ENCODE results near the gene CACNA1I.

The CACNA1I gene

DNA sequence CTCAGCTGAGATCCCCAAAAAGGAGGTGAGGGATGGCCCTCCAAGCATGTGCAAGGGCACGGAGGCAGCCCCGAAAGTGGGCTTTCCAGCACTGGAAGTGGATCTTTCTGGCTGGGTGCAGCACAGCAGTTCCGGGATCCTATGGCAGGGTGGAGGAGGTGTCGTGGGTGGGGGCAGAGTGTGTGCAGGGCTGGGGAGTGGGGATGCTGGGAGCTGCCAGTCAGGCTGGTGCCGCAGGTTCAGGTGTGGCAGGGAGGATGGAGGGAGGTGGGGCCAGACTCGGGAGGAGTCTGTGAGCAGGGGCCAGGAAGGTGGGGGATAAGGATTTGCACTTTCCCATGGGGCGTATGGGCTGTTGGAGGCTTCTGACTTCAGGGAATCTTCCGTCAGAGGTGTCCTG lies 60.2 kb downstream of the CACNA1I start:
- Histone ChIP-seq H3K36me3 (ENCODE audit: control insufficient read depth, insufficient read depth, low read length) (no peaks in the 10 kb centered on the region), H3K4me3 (replicated peaks; ENCODE audit: low read depth, low read length) (no peak overlapping the region), H3K27me3 (replicated peaks; ENCODE audit: control insufficient read depth, insufficient read depth, low read length) (no peaks in the 10 kb centered on the region; the same call in 1 of the 2 replicates)
- no peak for DNase-seq (ENCODE audit: extremely low read depth, insufficient read length)
- TF ChIP-seq, protein P1, sequence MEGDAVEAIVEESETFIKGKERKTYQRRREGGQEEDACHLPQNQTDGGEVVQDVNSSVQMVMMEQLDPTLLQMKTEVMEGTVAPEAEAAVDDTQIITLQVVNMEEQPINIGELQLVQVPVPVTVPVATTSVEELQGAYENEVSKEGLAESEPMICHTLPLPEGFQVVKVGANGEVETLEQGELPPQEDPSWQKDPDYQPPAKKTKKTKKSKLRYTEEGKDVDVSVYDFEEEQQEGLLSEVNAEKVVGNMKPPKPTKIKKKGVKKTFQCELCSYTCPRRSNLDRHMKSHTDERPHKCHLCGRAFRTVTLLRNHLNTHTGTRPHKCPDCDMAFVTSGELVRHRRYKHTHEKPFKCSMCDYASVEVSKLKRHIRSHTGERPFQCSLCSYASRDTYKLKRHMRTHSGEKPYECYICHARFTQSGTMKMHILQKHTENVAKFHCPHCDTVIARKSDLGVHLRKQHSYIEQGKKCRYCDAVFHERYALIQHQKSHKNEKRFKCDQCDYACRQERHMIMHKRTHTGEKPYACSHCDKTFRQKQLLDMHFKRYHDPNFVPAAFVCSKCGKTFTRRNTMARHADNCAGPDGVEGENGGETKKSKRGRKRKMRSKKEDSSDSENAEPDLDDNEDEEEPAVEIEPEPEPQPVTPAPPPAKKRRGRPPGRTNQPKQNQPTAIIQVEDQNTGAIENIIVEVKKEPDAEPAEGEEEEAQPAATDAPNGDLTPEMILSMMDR (IDR thresholded peaks at IDR 0.05; ENCODE audit: insufficient read depth, low read length, poor library complexity, severe bottlenecking) = no peak

DNA sequence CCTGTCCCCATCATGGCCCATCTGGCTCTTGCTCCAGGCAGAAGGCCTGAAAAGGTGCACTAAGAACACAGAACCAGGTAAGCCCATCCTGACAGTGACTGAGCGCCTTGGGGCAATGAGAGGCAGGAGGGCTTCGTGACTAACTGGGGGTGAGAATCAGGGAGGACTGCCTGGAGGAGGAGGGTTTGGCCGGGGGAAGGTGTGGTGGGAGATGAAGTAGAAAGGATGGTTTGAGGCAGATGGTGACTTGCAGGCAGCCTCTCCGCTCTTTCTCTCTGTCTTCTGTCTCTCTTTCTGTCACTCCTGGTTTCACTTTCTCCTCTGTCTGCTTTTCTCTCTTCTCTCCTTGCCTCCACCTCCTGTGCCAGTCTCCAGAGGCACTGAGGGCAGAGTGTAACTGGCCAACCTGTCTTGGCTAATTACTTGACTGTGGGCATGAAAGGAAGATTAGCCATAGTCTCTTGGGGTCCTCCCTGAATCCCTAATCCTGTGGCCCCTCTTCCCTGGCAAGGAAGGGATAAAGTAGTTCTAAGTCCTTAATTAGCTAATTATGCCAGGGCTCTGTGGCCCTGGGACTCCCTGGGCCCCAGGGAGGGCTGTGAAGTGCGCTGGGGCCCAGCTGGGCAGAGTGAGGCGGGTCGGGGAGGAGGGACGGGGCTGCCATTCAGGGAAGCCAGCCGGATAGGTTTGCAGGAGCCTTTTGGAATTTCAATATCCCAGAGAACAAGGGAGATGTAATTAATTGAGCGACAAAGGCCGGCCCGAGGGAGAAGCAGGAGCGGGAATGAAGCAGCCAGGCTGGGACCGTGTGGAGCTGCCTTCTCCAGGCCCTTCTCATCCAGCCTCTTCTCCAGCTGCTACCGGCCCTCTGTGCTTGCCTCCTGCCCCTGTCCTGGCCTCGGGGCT lies 61.1 kb downstream of the CACNA1I start:
- Histone ChIP-seq H3K36me3 (ENCODE audit: control insufficient read depth, insufficient read depth, low read length) (no peaks in the 10 kb centered on the region), H3K27me3 (replicated peaks; ENCODE audit: control insufficient read depth, insufficient read depth, low read length) (no peaks in the 10 kb centered on the region; the same call in 1 of the 2 replicates), H3K4me3 (replicated peaks; ENCODE audit: low read depth, low read length) (no peak overlapping the region)
- no peak for DNase-seq (ENCODE audit: extremely low read depth, insufficient read length)
- TF ChIP-seq, protein P1 (IDR thresholded peaks at IDR 0.05; ENCODE audit: insufficient read depth, low read length, poor library complexity, severe bottlenecking) = no peak

DNA sequence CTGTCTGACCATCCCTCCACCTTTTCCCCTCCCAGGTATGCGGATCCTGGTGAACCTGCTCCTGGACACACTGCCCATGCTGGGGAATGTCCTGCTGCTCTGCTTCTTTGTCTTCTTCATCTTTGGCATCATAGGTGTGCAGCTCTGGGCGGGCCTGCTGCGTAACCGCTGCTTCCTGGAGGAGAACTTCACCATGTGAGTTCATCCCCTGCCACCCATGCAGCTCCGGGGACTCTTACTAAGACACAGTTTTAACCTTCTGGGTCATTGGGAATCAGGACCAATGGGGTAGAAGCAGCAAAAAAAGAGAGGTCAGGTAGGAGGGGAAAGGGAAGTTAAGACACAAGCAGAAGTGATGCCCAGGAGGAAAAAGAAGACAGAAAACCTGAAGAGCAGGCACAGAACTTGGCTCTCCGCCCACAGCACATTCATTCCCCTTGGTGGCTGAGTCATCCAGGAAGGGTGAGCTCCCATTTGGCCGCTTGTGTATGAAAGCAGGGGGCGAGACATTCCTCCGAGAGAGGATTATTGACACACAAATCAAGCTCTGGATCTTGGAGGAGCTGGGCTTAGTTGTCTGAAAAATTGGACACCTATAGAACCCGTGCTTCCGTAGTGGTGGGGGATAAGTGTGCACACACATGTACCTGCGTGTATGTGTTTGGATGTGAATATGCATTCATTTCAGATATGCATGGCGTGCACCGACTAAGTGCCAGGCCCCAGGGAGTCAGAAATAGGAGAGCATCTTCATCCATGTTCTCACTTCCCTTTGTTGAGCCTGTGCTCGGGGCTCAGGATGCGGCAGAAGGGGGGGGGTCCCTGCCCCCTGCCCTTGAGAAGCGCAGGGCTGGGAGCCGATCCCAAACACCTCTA lies 64.2 kb downstream of the CACNA1I start:
- H3K36me3 ChIP-seq (ENCODE audit: control insufficient read depth, insufficient read depth, low read length) = no peaks in the 10 kb centered on the region
- no peak overlapping the region for H3K4me3 ChIP-seq (replicated peaks; ENCODE audit: low read depth, low read length)
- TF ChIP-seq, protein P1 (IDR thresholded peaks at IDR 0.05; ENCODE audit: insufficient read depth, low read length, poor library complexity, severe bottlenecking) = no peak
- H3K27me3 ChIP-seq (replicated peaks; ENCODE audit: control insufficient read depth, insufficient read depth, low read length) = no peaks in the 10 kb centered on the region; the same call in 1 of the 2 replicates
- no peak for DNase-seq (ENCODE audit: extremely low read depth, insufficient read length)

DNA sequence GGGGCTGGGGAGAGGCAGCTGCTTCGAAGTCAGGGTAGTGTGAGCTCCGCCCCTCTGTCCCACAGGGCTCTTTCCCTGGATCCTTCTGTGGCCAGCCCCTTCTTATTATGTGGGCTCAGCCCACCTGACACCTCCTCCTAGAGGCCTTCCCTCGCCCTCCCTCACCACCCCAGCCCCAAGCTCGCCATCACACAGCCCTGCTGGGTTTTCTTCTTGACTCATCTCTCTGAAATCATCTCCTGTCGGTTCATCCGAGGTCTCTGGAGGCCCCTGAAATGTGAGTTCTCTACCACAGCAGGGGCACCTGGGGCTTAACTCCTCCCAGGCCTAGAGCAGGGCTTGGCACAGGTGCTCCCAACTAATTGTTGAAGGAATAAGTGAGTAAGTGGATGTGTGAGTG lies 65.2 kb downstream of the CACNA1I start:
- TF ChIP-seq, protein P1 (IDR thresholded peaks at IDR 0.05; ENCODE audit: insufficient read depth, low read length, poor library complexity, severe bottlenecking) = no peak
- Histone ChIP-seq H3K4me3 (replicated peaks; ENCODE audit: low read depth, low read length) (no peak overlapping the region), H3K27me3 (replicated peaks; ENCODE audit: control insufficient read depth, insufficient read depth, low read length) (no peaks in the 10 kb centered on the region; the same call in 1 of the 2 replicates), H3K36me3 (ENCODE audit: control insufficient read depth, insufficient read depth, low read length) (no peaks in the 10 kb centered on the region)
- DNase-seq (ENCODE audit: extremely low read depth, insufficient read length) = no peak

DNA sequence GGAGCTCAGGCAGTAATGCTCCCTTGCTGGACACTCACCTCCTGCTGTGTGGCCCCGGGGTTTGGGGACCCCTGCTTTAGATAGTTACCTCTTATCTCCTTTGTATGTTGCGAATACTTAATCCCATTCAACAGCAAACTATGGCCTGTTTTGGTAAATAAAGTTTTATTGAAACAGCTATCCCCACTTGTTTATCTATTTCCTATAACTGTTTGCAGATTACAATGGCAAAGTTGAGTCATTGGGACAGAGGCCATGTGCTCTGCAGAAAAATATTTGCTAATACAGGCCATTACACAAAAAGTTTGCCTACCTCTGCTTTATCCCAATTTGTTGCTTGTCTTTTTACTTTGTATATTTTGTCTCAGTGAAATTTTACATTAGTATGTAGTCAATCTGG lies 68.4 kb downstream of the CACNA1I start:
- H3K27me3 ChIP-seq (replicated peaks; ENCODE audit: control insufficient read depth, insufficient read depth, low read length) = peaks cover 1% of the 10 kb centered on the region
- no peak overlapping the region for H3K4me3 ChIP-seq (replicated peaks; ENCODE audit: low read depth, low read length)
- no peaks in the 10 kb centered on the region for H3K36me3 ChIP-seq (ENCODE audit: control insufficient read depth, insufficient read depth, low read length)
- no peak for DNase-seq (ENCODE audit: extremely low read depth, insufficient read length)
- TF ChIP-seq, protein P1 (IDR thresholded peaks at IDR 0.05; ENCODE audit: insufficient read depth, low read length, poor library complexity, severe bottlenecking) = no peak
